Measurements from ENCODE around the gene STX18.

The STX18 gene

GRCh38 chr4:4427886-4428285, 114.0 kb downstream of the STX18 start:
- no peak overlapping the region for H3K4me3 ChIP-seq (ENCODE audit: control insufficient read depth, low read depth, low read length)
- no peak for TF ChIP-seq CTCF (conservative IDR thresholded peaks at IDR 0.05; ENCODE audit: control insufficient read depth, insufficient read depth, low read depth, low read length)
- no peak for DNase-seq (ENCODE audit: low read depth)

- TF ChIP-seq CTCF (conservative IDR thresholded peaks at IDR 0.05; ENCODE audit: control insufficient read depth, insufficient read depth, low read depth, low read length): no peak
- H3K4me3 ChIP-seq (ENCODE audit: control insufficient read depth, low read depth, low read length): no peak overlapping the region
- DNase-seq (ENCODE audit: low read depth): no peak
These were observed 114.6 kb downstream of the STX18 start for GRCh38 chr4:4427121-4427870.

GRCh38 chr4:4426511-4427120, 115.2 kb downstream of the STX18 start:
- no peak for DNase-seq (ENCODE audit: low read depth)
- H3K4me3 ChIP-seq (ENCODE audit: control insufficient read depth, low read depth, low read length): no peak overlapping the region
- no peak for TF ChIP-seq CTCF (conservative IDR thresholded peaks at IDR 0.05; ENCODE audit: control insufficient read depth, insufficient read depth, low read depth, low read length)

- no peak overlapping the region for H3K4me3 ChIP-seq (ENCODE audit: control insufficient read depth, low read depth, low read length)
- DNase-seq (ENCODE audit: low read depth): no peak
- no peak for TF ChIP-seq CTCF (conservative IDR thresholded peaks at IDR 0.05; ENCODE audit: control insufficient read depth, insufficient read depth, low read depth, low read length)
These were observed 116.2 kb downstream of the STX18 start for GRCh38 chr4:4425696-4426095.

GRCh38 chr4:4425119-4425690, 116.6 kb downstream of the STX18 start:
- H3K4me3 ChIP-seq (ENCODE audit: control insufficient read depth, low read depth, low read length): no peak overlapping the region
- DNase-seq (ENCODE audit: low read depth): peak; percentile 23
- no peak for TF ChIP-seq CTCF (conservative IDR thresholded peaks at IDR 0.05; ENCODE audit: control insufficient read depth, insufficient read depth, low read depth, low read length)

GRCh38 chr4:4424499-4425115, 117.2 kb downstream of the STX18 start:
- no peak for TF ChIP-seq CTCF (conservative IDR thresholded peaks at IDR 0.05; ENCODE audit: control insufficient read depth, insufficient read depth, low read depth, low read length)
- no peak for DNase-seq (ENCODE audit: low read depth)
- no peak overlapping the region for H3K4me3 ChIP-seq (ENCODE audit: control insufficient read depth, low read depth, low read length)
